ENCODE measurements around the gene CLCN4.

- TF ChIP-seq POLR2A (IDR thresholded peaks at IDR 0.05; ENCODE audit: low read length): no peak
- TF ChIP-seq GATA1 (IDR thresholded peaks at IDR 0.05; ENCODE audit: low read depth, low read length): no peak
These were observed 33.6 kb downstream of the CLCN4 start for GRCh38 chrX:10190367-10190766.

Data from erythroblast (primary cell).